Fibroblast of lung (primary cell): ENCODE results near the gene RPL34. TPM values are rescaled to one million over a fixed set of nuclear protein-coding genes. Genes with fewer than 3 reads are reported as not detected.

ENCODE experiments used
- DNase-seq, 2 donors: peaks; one replicate each; pipeline versions ENCODE4 v3.0.0 to v3.0.0-alpha.2; 2010; ENCODE audit warnings: low read depth in 2 of 2
- H2AFZ ChIP-seq: 2 replicates; pipeline ENCODE4 v1.5.1; 2012; ENCODE audit warnings: low read length, control low read depth, inconsistent platforms
- H3K27ac ChIP-seq: 2 replicates; pipeline ENCODE4 v1.5.1; 2011; ENCODE audit warnings: low read length, control low read depth; ENCODE audit not compliant: insufficient read depth
- H3K27me3 ChIP-seq: 2 replicates; pipeline ENCODE4 v1.5.1; 2011; ENCODE audit warnings: mild to moderate bottlenecking, low read length; ENCODE audit not compliant: control insufficient read depth, insufficient read depth
- H3K36me3 ChIP-seq: 2 replicates; pipeline ENCODE4 v1.5.1; 2011; ENCODE audit warnings: low read length; ENCODE audit not compliant: control insufficient read depth, insufficient read depth
- H3K4me1 ChIP-seq: 2 replicates; pipeline ENCODE4 v1.5.1; 2011; ENCODE audit warnings: low read length; ENCODE audit not compliant: control insufficient read depth, insufficient read depth; ENCODE audit errors: extremely low read depth
- H3K4me2 ChIP-seq: 2 replicates; pipeline ENCODE4 v1.5.1; 2011; ENCODE audit warnings: low read length, control low read depth; ENCODE audit not compliant: insufficient read depth; ENCODE audit errors: extremely low read depth
- H3K4me3 ChIP-seq, 4 experiments: fragments of 200-600 bp in 1 of 4; sonication (generic) in 1 of 4; replicated peaks in 1 of 4; 2 replicates each; pipeline ENCODE4 v1.5.1; 2011 to 2016; ENCODE audit warnings: low read length in 4 of 4, low read depth in 3 of 4, mild to moderate bottlenecking in 3 of 4, control low read depth in 2 of 4, inconsistent platforms in 1 of 4, mixed read lengths in 1 of 4; ENCODE audit not compliant: insufficient read depth in 1 of 4; ENCODE audit errors: control extremely low read depth in 1 of 4
- H3K79me2 ChIP-seq: 2 replicates; pipeline ENCODE4 v1.5.1; 2012; ENCODE audit warnings: mild to moderate bottlenecking, low read length, inconsistent platforms; ENCODE audit not compliant: control insufficient read depth, insufficient read depth
- H3K9ac ChIP-seq: 2 replicates; pipeline ENCODE4 v1.5.1; 2011; ENCODE audit warnings: mild to moderate bottlenecking, low read length, control low read depth; ENCODE audit not compliant: insufficient read depth
- H3K9me3 ChIP-seq: 2 replicates; pipeline ENCODE4 v1.5.1; 2012; ENCODE audit warnings: low read depth, low read length; ENCODE audit not compliant: control insufficient read depth, insufficient read depth
- H4K20me1 ChIP-seq: 2 replicates; pipeline ENCODE4 v1.5.1; 2011; ENCODE audit warnings: low read length; ENCODE audit not compliant: control insufficient read depth, insufficient read depth; ENCODE audit errors: extremely low read depth
- EZH2 ChIP-seq: IDR thresholded peaks from 2 replicates; pipeline ENCODE4 v1.5.1; 2012; ENCODE audit warnings: low read length, control low read depth, mild to moderate bottlenecking; ENCODE audit errors: missing control alignments
- polyA plus RNA-seq, 2 donors: library from polyadenylated mRNA; depleted of rRNA in 1 of 2; stranded (reverse) in 1 of 2; unstranded in 1 of 2; fragments of >200 nt; gene quantifications; 2 replicates each; pipeline ENCODE4 v1.2.1, GENCODE V29; 2011 to 2012; ENCODE audit warnings: missing spikeins in 1 of 2
- total RNA-seq: library from RNA; depleted of rRNA; stranded (reverse); fragments of >200 nt; gene quantifications from 2 replicates; pipeline ENCODE4 v1.2.1, GENCODE V29; 2014
- TF ChIP-seq, protein P1 (sequence below), 2 donors: IDR thresholded peaks in 1 of 2; conservative IDR thresholded peaks in 1 of 2; 1 replicate in 1 of 2; 2 replicates in 1 of 2; pipeline ENCODE4 v1.5.1; 2011 to 2012; ENCODE audit warnings: low read length in 2 of 2, control low read depth in 1 of 2, inconsistent platforms in 1 of 2, low read depth in 1 of 2, mild to moderate bottlenecking in 1 of 2

The RPL34 gene
- total and polyA plus RNA-seq, 2 donors (not counting 1 experiment from before 2014, with no cell fraction given): 625 to 1,935 TPM

GRCh38 chr4:108581083-108581482 lies 39.3 kb upstream of the RPL34 start:
- no peak overlapping the region for H3K4me2 ChIP-seq
- H2AFZ ChIP-seq: no peak overlapping the region
- no peak for DNase-seq
- H3K27ac ChIP-seq: no peak overlapping the region
- no peaks in the 10 kb centered on the region for H3K79me2 ChIP-seq
- no peak overlapping the region for H3K4me3 ChIP-seq
- no peaks in the 10 kb centered on the region for H3K9me3 ChIP-seq
- H3K27me3 ChIP-seq: no peaks in the 10 kb centered on the region
- no peaks in the 10 kb centered on the region for H3K36me3 ChIP-seq
- TF ChIP-seq, protein P1, sequence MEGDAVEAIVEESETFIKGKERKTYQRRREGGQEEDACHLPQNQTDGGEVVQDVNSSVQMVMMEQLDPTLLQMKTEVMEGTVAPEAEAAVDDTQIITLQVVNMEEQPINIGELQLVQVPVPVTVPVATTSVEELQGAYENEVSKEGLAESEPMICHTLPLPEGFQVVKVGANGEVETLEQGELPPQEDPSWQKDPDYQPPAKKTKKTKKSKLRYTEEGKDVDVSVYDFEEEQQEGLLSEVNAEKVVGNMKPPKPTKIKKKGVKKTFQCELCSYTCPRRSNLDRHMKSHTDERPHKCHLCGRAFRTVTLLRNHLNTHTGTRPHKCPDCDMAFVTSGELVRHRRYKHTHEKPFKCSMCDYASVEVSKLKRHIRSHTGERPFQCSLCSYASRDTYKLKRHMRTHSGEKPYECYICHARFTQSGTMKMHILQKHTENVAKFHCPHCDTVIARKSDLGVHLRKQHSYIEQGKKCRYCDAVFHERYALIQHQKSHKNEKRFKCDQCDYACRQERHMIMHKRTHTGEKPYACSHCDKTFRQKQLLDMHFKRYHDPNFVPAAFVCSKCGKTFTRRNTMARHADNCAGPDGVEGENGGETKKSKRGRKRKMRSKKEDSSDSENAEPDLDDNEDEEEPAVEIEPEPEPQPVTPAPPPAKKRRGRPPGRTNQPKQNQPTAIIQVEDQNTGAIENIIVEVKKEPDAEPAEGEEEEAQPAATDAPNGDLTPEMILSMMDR (conservative IDR thresholded peaks at IDR 0.05 in 1 of 2, IDR thresholded peaks at IDR 0.05 in 1 of 2; ENCODE audit: low read depth in 1 of 2, low read length in 2 of 2): no peak
- TF ChIP-seq EZH2: no peak
- H4K20me1 ChIP-seq: no peaks in the 10 kb centered on the region
- no peaks in the 10 kb centered on the region for H3K4me1 ChIP-seq
- no peak overlapping the region for H3K9ac ChIP-seq

GRCh38 chr4:108586778-108587177 lies 33.6 kb upstream of the RPL34 start:
- Histone ChIP-seq H3K4me3 (no peak overlapping the region), H2AFZ (peak overlapping the region; percentile 10), H3K9me3 (no peaks in the 10 kb centered on the region)

GRCh38 chr4:108588878-108589277 lies 31.5 kb upstream of the RPL34 start:
- H3K27me3 ChIP-seq: no peaks in the 10 kb centered on the region
- TF ChIP-seq, protein P1 (conservative IDR thresholded peaks at IDR 0.05 in 1 of 2, IDR thresholded peaks at IDR 0.05 in 1 of 2; ENCODE audit: low read depth in 1 of 2, low read length in 2 of 2): no peak
- no peak for TF ChIP-seq EZH2
- no peaks in the 10 kb centered on the region for H4K20me1 ChIP-seq
- H3K27ac ChIP-seq: no peak overlapping the region
- no peak overlapping the region for H3K9ac ChIP-seq
- H3K4me2 ChIP-seq: no peak overlapping the region
- no peaks in the 10 kb centered on the region for H3K79me2 ChIP-seq
- DNase-seq: no peak
- no peak overlapping the region for H2AFZ ChIP-seq
- no peaks in the 10 kb centered on the region for H3K9me3 ChIP-seq
- no peaks in the 10 kb centered on the region for H3K36me3 ChIP-seq
- H3K4me3 ChIP-seq: no peak overlapping the region
- H3K4me1 ChIP-seq: peaks cover 3% of the 10 kb centered on the region

More at GRCh38 chr4:108586778-108587177, 33.6 kb upstream of the RPL34 start:
- Histone ChIP-seq H3K79me2 (no peaks in the 10 kb centered on the region), H3K4me1 (peaks cover under 1% of the 10 kb centered on the region), H3K27ac (no peak overlapping the region), H3K4me2 (no peak overlapping the region), H3K9ac (no peak overlapping the region), H3K27me3 (no peaks in the 10 kb centered on the region), H4K20me1 (no peaks in the 10 kb centered on the region), H3K36me3 (no peaks in the 10 kb centered on the region)
- no peak for DNase-seq
- TF ChIP-seq, protein P1 (conservative IDR thresholded peaks at IDR 0.05 in 1 of 2, IDR thresholded peaks at IDR 0.05 in 1 of 2; ENCODE audit: low read depth in 1 of 2, low read length in 2 of 2): no peak
- TF ChIP-seq EZH2: no peak
